ENCODE results near the gene ZBTB44.

Gene ZBTB44

DNA sequence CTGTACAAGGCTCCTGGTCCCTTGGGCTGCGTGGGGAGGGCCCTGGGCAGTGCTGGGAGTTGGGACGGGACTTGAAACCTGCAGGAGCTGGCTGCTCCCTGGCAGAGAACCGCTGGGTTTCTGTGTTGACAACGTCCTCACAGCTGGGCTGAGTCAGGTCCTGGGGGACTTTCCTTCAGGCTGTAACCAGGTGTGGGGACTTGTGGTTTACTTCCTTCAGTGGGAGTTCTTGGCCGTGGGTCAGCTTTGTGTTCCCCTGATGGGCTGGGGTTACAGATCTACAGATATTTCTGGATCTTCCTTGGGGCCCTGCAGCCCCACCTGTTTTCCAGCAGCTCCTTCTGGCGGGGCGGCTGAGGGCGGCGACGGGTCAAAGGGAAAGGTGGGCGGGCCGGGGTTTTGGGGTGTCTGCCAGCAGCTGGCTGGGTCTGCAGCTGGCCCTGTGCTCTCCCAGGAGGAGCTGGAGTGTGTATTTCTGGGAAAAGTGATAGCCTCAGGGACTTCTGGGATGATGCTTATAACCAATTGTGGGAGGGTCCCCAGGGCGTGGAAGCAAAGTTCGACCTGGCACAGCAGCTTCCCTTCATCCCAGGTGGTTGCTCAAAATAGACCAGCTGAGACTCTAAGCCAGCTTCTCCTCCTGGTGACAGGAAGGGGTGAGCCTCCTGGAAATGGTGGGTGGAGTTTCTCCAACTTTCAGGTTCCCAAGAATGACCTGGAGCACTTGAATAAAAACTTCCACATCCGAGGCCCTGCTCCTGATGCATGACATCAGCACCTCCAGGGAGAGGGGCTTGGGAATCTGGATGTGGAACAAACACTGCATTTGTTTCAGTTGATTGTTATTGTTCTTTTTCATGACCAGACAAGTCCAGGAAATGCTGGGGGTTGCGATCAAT lies 136.0 kb downstream of the ZBTB44 start:
- DNase-seq (ENCODE audit: low read depth, low spot score) = no peak

- DNase-seq (ENCODE audit: low read depth, low spot score) = no peak
Measured at GRCh38 chr11:130177782-130178181, 136.9 kb downstream of the ZBTB44 start.
